K562 (cell line): ENCODE data around the gene RPTOR. TPM values are rescaled to one million over a fixed set of nuclear protein-coding genes. Genes with fewer than 3 reads are reported as not detected.

Experiments
- FOXK2 ChIP-seq, 2 experiments: fragments of 450-650 bp; IDR thresholded peaks in 1 of 2; conservative IDR thresholded peaks in 1 of 2; 2 replicates each; pipeline ENCODE4 v1.6.1; 2016; ENCODE audit warnings: low read depth in 2 of 2, mild to moderate bottlenecking in 1 of 2
- HDAC6 ChIP-seq: IDR thresholded peaks from 2 replicates; pipeline ENCODE4 v1.6.1; 2012; ENCODE audit warnings: low read depth, mild to moderate bottlenecking, control low read depth, inconsistent platforms, low read length, moderate library complexity
- JUND ChIP-seq, 2 experiments: IDR thresholded peaks; 2 replicates in 1 of 2; 3 replicates in 1 of 2; pipeline ENCODE4 v1.6.1; 2011; ENCODE audit warnings: borderline replicate concordance in 2 of 2, low read depth in 2 of 2, low read length in 2 of 2, improper control_type of control experiment in 1 of 2, missing biosample characterization in 1 of 2, missing genetic modification characterization in 1 of 2, missing genetic modification reagents in 1 of 2
- NRF1 ChIP-seq, 2 experiments: fragments of 450-650 bp; IDR thresholded peaks in 1 of 2; conservative IDR thresholded peaks in 1 of 2; 2 replicates each; pipeline ENCODE4 v1.6.1; 2014; ENCODE audit warnings: mild to moderate bottlenecking in 2 of 2
- ZBTB7A ChIP-seq: IDR thresholded peaks from 2 replicates; pipeline ENCODE4 v1.6.1; 2011; ENCODE audit warnings: low read depth, mild to moderate bottlenecking, low read length, moderate library complexity, borderline replicate concordance; ENCODE audit not compliant: control insufficient read depth
- polyA plus RNA-seq, 8 experiments: library from polyadenylated mRNA; depleted of rRNA in 4 of 8; stranded (reverse) in 5 of 8; unstranded in 3 of 8; fragments of >200 nt; fragmentation: Nextera tagmentation in 2 of 8; fragmentation: Illumina TruSeq in 1 of 8; extraction: Ambion mirVana in 2 of 8; extraction: Trizol in 1 of 8; gene quantifications; 2 replicates each; pipeline versions ENCODE4 v1.2.1 to v1.2.3, GENCODE V29; 2011 to 2014; ENCODE audit warnings: inconsistent platforms in 1 of 8, missing spikeins in 1 of 8
- total RNA-seq, 7 experiments: library from RNA; depleted of rRNA in 6 of 7; stranded (reverse); fragments of >200 nt in 6 of 7; fragmentation: Illumina TruSeq in 2 of 7; extraction: Trizol in 2 of 7; gene quantifications; 2 replicates each; pipeline versions ENCODE4 v1.2.1 to v1.2.3, GENCODE V29; 2011 to 2021; ENCODE audit warnings: low replicate concordance in 1 of 7
- TF ChIP-seq, protein P1 (sequence below): fragments of 450-650 bp; IDR thresholded peaks from 2 replicates; pipeline ENCODE4 v1.6.1; 2016; ENCODE audit warnings: mild to moderate bottlenecking, moderate library complexity
- TF ChIP-seq, protein P2 (sequence below): fragments of 450-650 bp; formaldehyde crosslinking; IDR thresholded peaks from 2 replicates; pipeline ENCODE4 v1.4.0; 2022; ENCODE audit warnings: missing genetic modification characterization

Gene RPTOR
- total and polyA plus RNA-seq, 9 of the 15 experiments (the other 6 are each of a cell fraction or from before 2014, with no cell fraction given), result 0.24 to 54.1 (median 10.2) TPM

DNA sequence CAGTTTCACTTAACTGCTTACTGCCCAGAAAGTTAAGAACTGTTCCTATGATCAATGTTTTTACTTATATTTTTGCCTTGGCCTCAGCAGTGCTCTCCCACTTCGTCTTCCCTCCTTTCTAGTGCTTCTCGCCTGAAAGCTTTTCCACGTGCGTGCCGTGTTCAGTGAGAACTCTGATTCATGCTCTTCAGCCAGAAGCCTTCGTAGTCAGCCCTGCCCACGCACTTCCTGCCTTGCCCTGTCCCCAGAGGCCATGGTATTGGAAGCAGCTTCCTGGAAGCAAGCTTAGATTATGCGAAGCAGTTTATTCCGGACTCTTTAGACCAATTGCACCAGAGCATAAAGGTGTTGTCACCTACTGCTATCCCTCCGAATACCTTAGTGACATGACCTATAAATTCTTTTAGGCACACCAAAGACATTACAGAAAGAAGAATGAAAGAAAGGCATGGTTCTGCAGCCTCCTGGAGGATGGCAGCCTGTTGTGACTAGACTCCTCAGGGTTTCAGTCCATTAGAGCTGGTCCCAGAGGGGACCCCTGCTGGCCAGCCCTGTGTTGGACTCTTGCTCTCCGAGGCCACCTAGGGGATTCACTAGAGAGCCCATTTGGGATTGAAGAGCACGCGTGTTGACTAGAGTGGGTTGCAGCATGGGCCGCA, 105.2 kb downstream of the RPTOR start (continued):
- TF ChIP-seq, protein P1, sequence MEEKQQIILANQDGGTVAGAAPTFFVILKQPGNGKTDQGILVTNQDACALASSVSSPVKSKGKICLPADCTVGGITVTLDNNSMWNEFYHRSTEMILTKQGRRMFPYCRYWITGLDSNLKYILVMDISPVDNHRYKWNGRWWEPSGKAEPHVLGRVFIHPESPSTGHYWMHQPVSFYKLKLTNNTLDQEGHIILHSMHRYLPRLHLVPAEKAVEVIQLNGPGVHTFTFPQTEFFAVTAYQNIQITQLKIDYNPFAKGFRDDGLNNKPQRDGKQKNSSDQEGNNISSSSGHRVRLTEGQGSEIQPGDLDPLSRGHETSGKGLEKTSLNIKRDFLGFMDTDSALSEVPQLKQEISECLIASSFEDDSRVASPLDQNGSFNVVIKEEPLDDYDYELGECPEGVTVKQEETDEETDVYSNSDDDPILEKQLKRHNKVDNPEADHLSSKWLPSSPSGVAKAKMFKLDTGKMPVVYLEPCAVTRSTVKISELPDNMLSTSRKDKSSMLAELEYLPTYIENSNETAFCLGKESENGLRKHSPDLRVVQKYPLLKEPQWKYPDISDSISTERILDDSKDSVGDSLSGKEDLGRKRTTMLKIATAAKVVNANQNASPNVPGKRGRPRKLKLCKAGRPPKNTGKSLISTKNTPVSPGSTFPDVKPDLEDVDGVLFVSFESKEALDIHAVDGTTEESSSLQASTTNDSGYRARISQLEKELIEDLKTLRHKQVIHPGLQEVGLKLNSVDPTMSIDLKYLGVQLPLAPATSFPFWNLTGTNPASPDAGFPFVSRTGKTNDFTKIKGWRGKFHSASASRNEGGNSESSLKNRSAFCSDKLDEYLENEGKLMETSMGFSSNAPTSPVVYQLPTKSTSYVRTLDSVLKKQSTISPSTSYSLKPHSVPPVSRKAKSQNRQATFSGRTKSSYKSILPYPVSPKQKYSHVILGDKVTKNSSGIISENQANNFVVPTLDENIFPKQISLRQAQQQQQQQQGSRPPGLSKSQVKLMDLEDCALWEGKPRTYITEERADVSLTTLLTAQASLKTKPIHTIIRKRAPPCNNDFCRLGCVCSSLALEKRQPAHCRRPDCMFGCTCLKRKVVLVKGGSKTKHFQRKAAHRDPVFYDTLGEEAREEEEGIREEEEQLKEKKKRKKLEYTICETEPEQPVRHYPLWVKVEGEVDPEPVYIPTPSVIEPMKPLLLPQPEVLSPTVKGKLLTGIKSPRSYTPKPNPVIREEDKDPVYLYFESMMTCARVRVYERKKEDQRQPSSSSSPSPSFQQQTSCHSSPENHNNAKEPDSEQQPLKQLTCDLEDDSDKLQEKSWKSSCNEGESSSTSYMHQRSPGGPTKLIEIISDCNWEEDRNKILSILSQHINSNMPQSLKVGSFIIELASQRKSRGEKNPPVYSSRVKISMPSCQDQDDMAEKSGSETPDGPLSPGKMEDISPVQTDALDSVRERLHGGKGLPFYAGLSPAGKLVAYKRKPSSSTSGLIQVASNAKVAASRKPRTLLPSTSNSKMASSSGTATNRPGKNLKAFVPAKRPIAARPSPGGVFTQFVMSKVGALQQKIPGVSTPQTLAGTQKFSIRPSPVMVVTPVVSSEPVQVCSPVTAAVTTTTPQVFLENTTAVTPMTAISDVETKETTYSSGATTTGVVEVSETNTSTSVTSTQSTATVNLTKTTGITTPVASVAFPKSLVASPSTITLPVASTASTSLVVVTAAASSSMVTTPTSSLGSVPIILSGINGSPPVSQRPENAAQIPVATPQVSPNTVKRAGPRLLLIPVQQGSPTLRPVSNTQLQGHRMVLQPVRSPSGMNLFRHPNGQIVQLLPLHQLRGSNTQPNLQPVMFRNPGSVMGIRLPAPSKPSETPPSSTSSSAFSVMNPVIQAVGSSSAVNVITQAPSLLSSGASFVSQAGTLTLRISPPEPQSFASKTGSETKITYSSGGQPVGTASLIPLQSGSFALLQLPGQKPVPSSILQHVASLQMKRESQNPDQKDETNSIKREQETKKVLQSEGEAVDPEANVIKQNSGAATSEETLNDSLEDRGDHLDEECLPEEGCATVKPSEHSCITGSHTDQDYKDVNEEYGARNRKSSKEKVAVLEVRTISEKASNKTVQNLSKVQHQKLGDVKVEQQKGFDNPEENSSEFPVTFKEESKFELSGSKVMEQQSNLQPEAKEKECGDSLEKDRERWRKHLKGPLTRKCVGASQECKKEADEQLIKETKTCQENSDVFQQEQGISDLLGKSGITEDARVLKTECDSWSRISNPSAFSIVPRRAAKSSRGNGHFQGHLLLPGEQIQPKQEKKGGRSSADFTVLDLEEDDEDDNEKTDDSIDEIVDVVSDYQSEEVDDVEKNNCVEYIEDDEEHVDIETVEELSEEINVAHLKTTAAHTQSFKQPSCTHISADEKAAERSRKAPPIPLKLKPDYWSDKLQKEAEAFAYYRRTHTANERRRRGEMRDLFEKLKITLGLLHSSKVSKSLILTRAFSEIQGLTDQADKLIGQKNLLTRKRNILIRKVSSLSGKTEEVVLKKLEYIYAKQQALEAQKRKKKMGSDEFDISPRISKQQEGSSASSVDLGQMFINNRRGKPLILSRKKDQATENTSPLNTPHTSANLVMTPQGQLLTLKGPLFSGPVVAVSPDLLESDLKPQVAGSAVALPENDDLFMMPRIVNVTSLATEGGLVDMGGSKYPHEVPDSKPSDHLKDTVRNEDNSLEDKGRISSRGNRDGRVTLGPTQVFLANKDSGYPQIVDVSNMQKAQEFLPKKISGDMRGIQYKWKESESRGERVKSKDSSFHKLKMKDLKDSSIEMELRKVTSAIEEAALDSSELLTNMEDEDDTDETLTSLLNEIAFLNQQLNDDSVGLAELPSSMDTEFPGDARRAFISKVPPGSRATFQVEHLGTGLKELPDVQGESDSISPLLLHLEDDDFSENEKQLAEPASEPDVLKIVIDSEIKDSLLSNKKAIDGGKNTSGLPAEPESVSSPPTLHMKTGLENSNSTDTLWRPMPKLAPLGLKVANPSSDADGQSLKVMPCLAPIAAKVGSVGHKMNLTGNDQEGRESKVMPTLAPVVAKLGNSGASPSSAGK, result peak; percentile 64
- TF ChIP-seq JUND (IDR thresholded peaks at IDR 0.05; ENCODE audit: borderline replicate concordance, low read depth, low read length) (peak; percentile 23; the same call in 1 of the 2 replicates), JUND (tag; IDR thresholded peaks at IDR 0.05; ENCODE audit: borderline replicate concordance, low read depth, low read length) (no peak), NRF1 (conservative IDR thresholded peaks at IDR 0.05 in 1 of 2, IDR thresholded peaks at IDR 0.05 in 1 of 2) (0 out of 4 replicates have a peak, but pooled peaks have one; percentile 9 to 18), ZBTB7A (peak; percentile 56; the same call in 1 of the 2 replicates), FOXK2 (conservative IDR thresholded peaks at IDR 0.05 in 1 of 2, IDR thresholded peaks at IDR 0.05 in 1 of 2; ENCODE audit: low read depth in 2 of 2) (0 out of 4 replicates have a peak, but pooled peaks of 1 of the 2 experiments have one; percentile 28), HDAC6 (no peak)
- TF ChIP-seq, protein P2, sequence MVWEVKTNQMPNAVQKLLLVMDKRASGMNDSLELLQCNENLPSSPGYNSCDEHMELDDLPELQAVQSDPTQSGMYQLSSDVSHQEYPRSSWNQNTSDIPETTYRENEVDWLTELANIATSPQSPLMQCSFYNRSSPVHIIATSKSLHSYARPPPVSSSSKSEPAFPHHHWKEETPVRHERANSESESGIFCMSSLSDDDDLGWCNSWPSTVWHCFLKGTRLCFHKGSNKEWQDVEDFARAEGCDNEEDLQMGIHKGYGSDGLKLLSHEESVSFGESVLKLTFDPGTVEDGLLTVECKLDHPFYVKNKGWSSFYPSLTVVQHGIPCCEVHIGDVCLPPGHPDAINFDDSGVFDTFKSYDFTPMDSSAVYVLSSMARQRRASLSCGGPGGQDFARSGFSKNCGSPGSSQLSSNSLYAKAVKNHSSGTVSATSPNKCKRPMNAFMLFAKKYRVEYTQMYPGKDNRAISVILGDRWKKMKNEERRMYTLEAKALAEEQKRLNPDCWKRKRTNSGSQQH, result no peak
